ENCODE measurements around the gene PRODH2.

DNA sequence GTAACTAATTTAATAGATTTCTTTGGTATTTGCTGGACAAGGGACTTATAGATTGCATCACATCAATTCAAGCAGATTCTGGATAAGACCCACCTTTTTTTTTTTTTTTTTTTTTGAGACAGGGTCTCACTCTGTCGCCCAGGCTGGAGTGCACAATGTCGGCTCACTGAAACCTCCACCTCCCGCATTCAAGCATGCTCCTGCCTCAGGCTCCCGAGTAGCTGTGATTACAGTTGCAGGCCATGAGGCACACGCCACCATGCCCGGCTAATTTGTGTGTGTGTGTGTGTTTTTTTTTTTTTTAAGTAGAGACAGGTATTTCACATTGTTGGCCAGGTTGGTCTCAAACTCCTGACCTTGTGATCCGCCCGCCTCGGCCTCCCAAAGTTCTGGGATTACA is 4.2 kb upstream of the PRODH2 start:
- TF ChIP-seq EZH2 (IDR thresholded peaks at IDR 0.05) (no peak), POLR2AphosphoS5 (IDR thresholded peaks at IDR 0.05; ENCODE audit: borderline replicate concordance, low read depth, low read length) (no peak), FOXP2 (optimal IDR thresholded peaks at IDR 0.05; ENCODE audit: control extremely low read depth, extremely low read length, insufficient read depth) (no peak)
